ENCODE data around the gene LDLRAD3.
A peak's percentile ranks its signal among the peaks of the same experiment; 100 is the strongest.

Gene LDLRAD3

DNA sequence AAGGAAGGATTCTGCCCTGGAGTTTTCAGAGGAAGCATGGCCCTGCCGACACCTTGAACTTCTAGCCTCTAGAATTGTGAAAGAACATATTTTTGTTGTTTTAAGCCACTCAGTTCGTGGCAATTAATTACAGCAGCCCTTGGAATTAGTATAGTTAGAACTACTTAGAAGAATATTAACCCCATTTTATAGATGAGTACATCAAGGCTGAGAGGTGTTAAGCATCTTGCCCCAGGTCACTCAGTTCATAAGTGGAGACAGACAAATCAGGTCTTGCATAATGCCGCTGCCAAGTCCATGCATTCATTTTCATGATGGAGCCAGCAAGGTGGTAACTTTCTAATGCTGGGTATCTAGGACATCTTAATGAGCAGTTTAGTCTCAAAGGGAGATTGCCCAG is 26.6 kb downstream of the LDLRAD3 start:
- H3K27ac ChIP-seq (ENCODE audit: low read depth, low read length), result no peak overlapping the region
- no peaks in the 10 kb centered on the region for H3K27me3 ChIP-seq (ENCODE audit: control insufficient read depth, insufficient read depth, low read length)
- no peak overlapping the region for H3K4me3 ChIP-seq (ENCODE audit: low read length)
- no peaks in the 10 kb centered on the region for H3K4me1 ChIP-seq (ENCODE audit: control insufficient read depth, insufficient read depth, low read length)
- H3K36me3 ChIP-seq (ENCODE audit: control insufficient read depth, insufficient read depth, low read length), result no peaks in the 10 kb centered on the region
- H3K9ac ChIP-seq (ENCODE audit: low read length), result no peak overlapping the region

DNA sequence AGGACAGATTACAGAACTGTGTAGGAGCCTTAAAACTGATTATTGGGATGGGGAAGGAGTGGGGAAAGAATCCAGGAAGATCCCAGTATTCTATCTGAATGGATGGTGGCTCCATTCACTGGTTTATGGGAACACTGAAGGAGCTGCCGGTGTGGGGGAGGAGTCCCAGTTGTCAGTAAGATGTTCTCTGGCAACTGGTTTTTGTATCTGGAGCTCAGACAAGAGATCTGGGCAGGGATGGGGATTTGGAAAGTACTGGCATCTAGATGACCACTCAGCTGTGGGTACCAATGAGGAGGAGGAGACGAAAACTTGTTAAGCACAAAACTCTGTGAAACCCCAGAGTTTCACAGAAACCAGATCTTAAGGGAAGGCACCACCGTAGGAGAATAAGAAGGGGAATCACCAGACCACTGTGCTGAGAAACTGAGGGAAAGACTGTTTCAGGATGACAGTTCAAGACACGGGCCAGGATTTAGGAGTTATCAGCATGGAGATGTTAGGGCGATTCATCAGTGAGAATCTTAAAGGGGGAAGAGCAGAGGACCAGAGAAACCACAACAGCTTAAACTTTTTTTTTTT is 28.1 kb downstream of the LDLRAD3 start:
- H3K27me3 ChIP-seq (ENCODE audit: control insufficient read depth, insufficient read depth, low read length), result no peaks in the 10 kb centered on the region
- H3K4me3 ChIP-seq (ENCODE audit: low read length), result no peak overlapping the region
- no peaks in the 10 kb centered on the region for H3K36me3 ChIP-seq (ENCODE audit: control insufficient read depth, insufficient read depth, low read length)
- no peak overlapping the region for H3K27ac ChIP-seq (ENCODE audit: low read depth, low read length)
- H3K9ac ChIP-seq (ENCODE audit: low read length), result no peak overlapping the region
- no peaks in the 10 kb centered on the region for H3K4me1 ChIP-seq (ENCODE audit: control insufficient read depth, insufficient read depth, low read length)

GRCh38 chr11:35974882-35975589 is 31.2 kb downstream of the LDLRAD3 start:
- H3K36me3 ChIP-seq (ENCODE audit: control insufficient read depth, insufficient read depth, low read length), result no peaks in the 10 kb centered on the region
- no peak overlapping the region for H3K27ac ChIP-seq (ENCODE audit: low read depth, low read length)
- H3K9ac ChIP-seq (ENCODE audit: low read length), result no peak overlapping the region
- H3K4me1 ChIP-seq (ENCODE audit: control insufficient read depth, insufficient read depth, low read length), result no peaks in the 10 kb centered on the region
- H3K27me3 ChIP-seq (ENCODE audit: control insufficient read depth, insufficient read depth, low read length), result no peaks in the 10 kb centered on the region
- H3K4me3 ChIP-seq (ENCODE audit: low read length), result no peak overlapping the region

GRCh38 chr11:35976434-35976833 is 32.6 kb downstream of the LDLRAD3 start:
- Histone ChIP-seq H3K9ac (ENCODE audit: low read length) (no peak overlapping the region), H3K36me3 (ENCODE audit: control insufficient read depth, insufficient read depth, low read length) (no peaks in the 10 kb centered on the region), H3K4me1 (ENCODE audit: control insufficient read depth, insufficient read depth, low read length) (no peaks in the 10 kb centered on the region), H3K27ac (ENCODE audit: low read depth, low read length) (no peak overlapping the region), H3K4me3 (ENCODE audit: low read length) (no peak overlapping the region), H3K27me3 (ENCODE audit: control insufficient read depth, insufficient read depth, low read length) (no peaks in the 10 kb centered on the region)

- Histone ChIP-seq H3K4me1 (ENCODE audit: control insufficient read depth, insufficient read depth, low read length) (peaks cover 5% of the 10 kb centered on the region), H3K4me3 (ENCODE audit: low read length) (no peak overlapping the region), H3K36me3 (ENCODE audit: control insufficient read depth, insufficient read depth, low read length) (no peaks in the 10 kb centered on the region), H3K27me3 (ENCODE audit: control insufficient read depth, insufficient read depth, low read length) (no peaks in the 10 kb centered on the region), H3K9ac (ENCODE audit: low read length) (no peak overlapping the region), H3K27ac (ENCODE audit: low read depth, low read length) (no peak overlapping the region)
Observed at GRCh38 chr11:35978183-35978582, 34.3 kb downstream of the LDLRAD3 start.

DNA sequence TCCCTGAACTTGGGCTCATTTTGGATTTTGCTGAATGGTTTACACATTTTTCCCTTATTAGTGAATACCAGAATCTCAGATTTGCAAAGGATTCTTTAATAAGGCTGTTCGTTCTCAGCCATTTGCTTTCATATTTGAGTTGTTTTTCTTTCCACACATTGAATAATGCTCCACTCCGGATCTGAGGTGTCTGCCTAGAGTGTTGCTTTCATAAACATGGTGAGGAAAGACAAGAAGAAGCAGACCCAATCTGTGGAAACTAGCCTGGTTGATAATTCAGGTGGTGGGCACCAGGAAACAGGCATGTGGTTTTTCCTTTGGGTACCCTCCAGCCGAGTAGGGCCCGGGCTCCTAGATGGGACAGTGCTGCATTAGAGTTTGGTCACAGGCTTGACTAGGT is 35.0 kb downstream of the LDLRAD3 start:
- Histone ChIP-seq H3K4me1 (ENCODE audit: control insufficient read depth, insufficient read depth, low read length) (peaks cover 5% of the 10 kb centered on the region), H3K36me3 (ENCODE audit: control insufficient read depth, insufficient read depth, low read length) (no peaks in the 10 kb centered on the region), H3K27me3 (ENCODE audit: control insufficient read depth, insufficient read depth, low read length) (no peaks in the 10 kb centered on the region), H3K4me3 (ENCODE audit: low read length) (no peak overlapping the region), H3K27ac (ENCODE audit: low read depth, low read length) (no peak overlapping the region), H3K9ac (ENCODE audit: low read length) (no peak overlapping the region)

DNA sequence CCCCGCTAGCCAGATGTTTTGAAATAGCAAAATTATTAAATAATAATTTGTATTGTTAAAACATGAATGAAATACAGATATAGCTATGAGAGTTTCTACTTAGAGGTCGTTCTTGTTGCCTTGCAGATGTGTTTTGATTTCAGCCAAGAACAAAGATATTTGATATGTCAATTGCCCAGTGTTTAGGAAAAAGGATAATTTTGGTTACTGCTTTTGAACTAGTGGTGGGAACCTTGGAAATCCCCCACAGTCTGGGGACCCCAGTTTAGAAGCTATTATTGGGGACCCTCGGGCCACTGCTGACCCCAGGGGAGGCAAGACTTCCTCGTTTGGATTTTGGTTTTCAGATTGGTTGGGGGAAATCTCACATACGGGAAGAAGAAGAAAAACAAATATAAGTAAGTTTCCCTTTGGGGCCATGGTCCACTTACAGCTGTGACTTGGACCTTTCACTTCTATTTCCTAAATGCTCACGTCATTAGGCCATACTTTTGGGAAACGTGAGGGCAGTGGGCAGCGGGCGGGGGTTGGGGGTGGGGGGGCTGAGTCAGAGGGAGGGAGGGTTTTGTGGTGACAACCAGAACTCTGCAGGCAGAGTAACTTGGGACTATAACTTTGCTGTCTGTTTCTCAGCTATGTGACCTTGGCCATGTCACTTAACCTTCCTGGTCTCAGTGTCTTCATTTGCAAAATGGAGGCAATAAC is 37.0 kb downstream of the LDLRAD3 start:
- H3K27ac ChIP-seq (ENCODE audit: low read depth, low read length), result no peak overlapping the region
- no peaks in the 10 kb centered on the region for H3K27me3 ChIP-seq (ENCODE audit: control insufficient read depth, insufficient read depth, low read length)
- H3K4me3 ChIP-seq (ENCODE audit: low read length), result no peak overlapping the region
- H3K9ac ChIP-seq (ENCODE audit: low read length), result no peak overlapping the region
- no peaks in the 10 kb centered on the region for H3K36me3 ChIP-seq (ENCODE audit: control insufficient read depth, insufficient read depth, low read length)
- peaks cover 5% of the 10 kb centered on the region for H3K4me1 ChIP-seq (ENCODE audit: control insufficient read depth, insufficient read depth, low read length)

DNA sequence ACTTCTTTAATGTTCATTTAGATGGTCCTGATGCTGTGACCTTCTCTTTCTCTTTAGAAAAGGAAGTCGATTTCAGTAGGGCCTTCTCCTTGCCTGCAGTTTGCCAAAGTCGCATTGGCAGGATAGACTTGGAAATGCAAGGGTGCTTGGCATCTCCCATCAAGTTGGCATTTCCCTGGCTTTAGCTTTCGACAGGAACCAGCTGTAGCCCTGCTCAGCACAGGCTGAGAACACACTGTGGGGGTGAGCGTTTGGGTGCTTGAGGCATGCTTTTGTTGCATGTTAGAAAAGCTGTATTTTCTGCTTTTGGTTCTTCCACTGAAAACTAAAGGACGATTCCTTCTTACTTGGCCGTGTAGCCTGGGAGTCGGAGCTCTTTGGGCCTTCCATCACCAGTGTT is 37.7 kb downstream of the LDLRAD3 start:
- Histone ChIP-seq H3K27ac (ENCODE audit: low read depth, low read length) (peak overlapping the region; percentile 44), H3K36me3 (ENCODE audit: control insufficient read depth, insufficient read depth, low read length) (no peaks in the 10 kb centered on the region), H3K9ac (ENCODE audit: low read length) (no peak overlapping the region), H3K4me1 (ENCODE audit: control insufficient read depth, insufficient read depth, low read length) (peaks cover 5% of the 10 kb centered on the region), H3K27me3 (ENCODE audit: control insufficient read depth, insufficient read depth, low read length) (no peaks in the 10 kb centered on the region), H3K4me3 (ENCODE audit: low read length) (no peak overlapping the region)

- H3K27me3 ChIP-seq (ENCODE audit: control insufficient read depth, insufficient read depth, low read length), result no peaks in the 10 kb centered on the region
- no peak overlapping the region for H3K9ac ChIP-seq (ENCODE audit: low read length)
- H3K36me3 ChIP-seq (ENCODE audit: control insufficient read depth, insufficient read depth, low read length), result no peaks in the 10 kb centered on the region
- peaks cover 5% of the 10 kb centered on the region for H3K4me1 ChIP-seq (ENCODE audit: control insufficient read depth, insufficient read depth, low read length)
- peak overlapping the region; percentile 44 for H3K27ac ChIP-seq (ENCODE audit: low read depth, low read length)
- H3K4me3 ChIP-seq (ENCODE audit: low read length), result no peak overlapping the region
Observed at GRCh38 chr11:35982061-35982460, 38.2 kb downstream of the LDLRAD3 start.

- peaks cover 5% of the 10 kb centered on the region for H3K4me1 ChIP-seq (ENCODE audit: control insufficient read depth, insufficient read depth, low read length)
- no peak overlapping the region for H3K4me3 ChIP-seq (ENCODE audit: low read length)
- H3K9ac ChIP-seq (ENCODE audit: low read length), result no peak overlapping the region
- no peaks in the 10 kb centered on the region for H3K27me3 ChIP-seq (ENCODE audit: control insufficient read depth, insufficient read depth, low read length)
- H3K27ac ChIP-seq (ENCODE audit: low read depth, low read length), result no peak overlapping the region
- no peaks in the 10 kb centered on the region for H3K36me3 ChIP-seq (ENCODE audit: control insufficient read depth, insufficient read depth, low read length)
Observed at GRCh38 chr11:35983981-35984380, 40.1 kb downstream of the LDLRAD3 start.

- Histone ChIP-seq H3K27me3 (ENCODE audit: control insufficient read depth, insufficient read depth, low read length) (no peaks in the 10 kb centered on the region), H3K36me3 (ENCODE audit: control insufficient read depth, insufficient read depth, low read length) (no peaks in the 10 kb centered on the region), H3K27ac (ENCODE audit: low read depth, low read length) (no peak overlapping the region), H3K4me1 (ENCODE audit: control insufficient read depth, insufficient read depth, low read length) (peaks cover 5% of the 10 kb centered on the region), H3K9ac (ENCODE audit: low read length) (no peak overlapping the region), H3K4me3 (ENCODE audit: low read length) (no peak overlapping the region)
Observed at GRCh38 chr11:35986947-35987346, 43.1 kb downstream of the LDLRAD3 start.

GRCh38 chr11:35990170-35990569 is 46.3 kb downstream of the LDLRAD3 start:
- H3K4me1 ChIP-seq (ENCODE audit: control insufficient read depth, insufficient read depth, low read length), result no peaks in the 10 kb centered on the region
- H3K27me3 ChIP-seq (ENCODE audit: control insufficient read depth, insufficient read depth, low read length), result no peaks in the 10 kb centered on the region
- H3K36me3 ChIP-seq (ENCODE audit: control insufficient read depth, insufficient read depth, low read length), result no peaks in the 10 kb centered on the region
- no peak overlapping the region for H3K9ac ChIP-seq (ENCODE audit: low read length)
- H3K4me3 ChIP-seq (ENCODE audit: low read length), result no peak overlapping the region
- H3K27ac ChIP-seq (ENCODE audit: low read depth, low read length), result no peak overlapping the region

DNA sequence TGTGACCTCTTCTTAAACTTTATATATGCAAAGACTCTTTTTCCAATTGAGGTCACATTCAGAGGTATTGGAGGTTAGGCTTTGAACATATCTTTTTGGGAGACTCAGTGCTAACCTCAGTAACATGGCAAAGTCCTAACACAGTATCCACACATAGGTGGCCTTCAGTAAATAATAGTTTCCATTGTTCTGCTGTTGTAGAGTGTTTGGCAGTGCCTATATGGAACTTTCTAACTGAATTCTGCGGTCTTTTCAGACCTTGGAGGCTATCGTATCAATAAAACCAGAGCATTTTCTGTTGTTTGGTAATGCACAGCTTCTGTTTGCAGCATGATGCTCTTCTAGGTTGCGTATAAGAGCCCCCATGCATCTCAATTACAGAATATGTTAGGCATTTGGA is 47.0 kb downstream of the LDLRAD3 start:
- no peak overlapping the region for H3K4me3 ChIP-seq (ENCODE audit: low read length)
- no peaks in the 10 kb centered on the region for H3K4me1 ChIP-seq (ENCODE audit: control insufficient read depth, insufficient read depth, low read length)
- H3K27me3 ChIP-seq (ENCODE audit: control insufficient read depth, insufficient read depth, low read length), result no peaks in the 10 kb centered on the region
- H3K36me3 ChIP-seq (ENCODE audit: control insufficient read depth, insufficient read depth, low read length), result no peaks in the 10 kb centered on the region
- H3K9ac ChIP-seq (ENCODE audit: low read length), result no peak overlapping the region
- H3K27ac ChIP-seq (ENCODE audit: low read depth, low read length), result no peak overlapping the region

All from rectal smooth muscle tissue (tissue), 1 donor.